ENCODE data around the gene LLGL2. TPM values are rescaled to one million over a fixed set of nuclear protein-coding genes. Genes with fewer than 3 reads are reported as not detected.

LLGL2 gene
- total RNA-seq, 4 donors from 2014 or later: 40.0 to 101 (median 67.3) TPM

GRCh38 chr17:75485688-75486087, 39.8 kb upstream of the LLGL2 start:
- no peak for DNase-seq
- intact Hi-C loops (cut with DNase I): no loop called here
- WGBS, 2 donors: no CpG with 5 or more reads among the region's 12 CpGs
- H3K27ac ChIP-seq: no peak overlapping the region
- H3K4me3 ChIP-seq: no peak overlapping the region
- H3K4me1 ChIP-seq: peaks cover 14 to 46% (median 16%) of the 10 kb centered on the region in 3 donors
- no peaks in the 10 kb centered on the region for H3K27me3 ChIP-seq
- TF ChIP-seq CTCF (IDR thresholded peaks at IDR 0.05): no peak
- no peak for TF ChIP-seq POLR2A (IDR thresholded peaks at IDR 0.05)
- H3K9me3 ChIP-seq: no peaks in the 10 kb centered on the region
- H3K36me3 ChIP-seq: peaks cover 0 to 46% (median 0%) of the 10 kb centered on the region in 3 donors

GRCh38 chr17:75486151-75486550, 39.3 kb upstream of the LLGL2 start:
- TF ChIP-seq POLR2A (IDR thresholded peaks at IDR 0.05) (no peak), CTCF (IDR thresholded peaks at IDR 0.05) (no peak)
- intact Hi-C loops (cut with DNase I): no loop called here
- WGBS, 2 donors: 94% methylated on average over 7 of the region's 14 CpGs; no CpG with 5 or more reads in 1 of the 2 donors
- no peak overlapping the region for H3K4me3 ChIP-seq
- H3K27me3 ChIP-seq: no peaks in the 10 kb centered on the region
- peaks cover 11 to 44% (median 14%) of the 10 kb centered on the region in 3 donors for H3K4me1 ChIP-seq
- peak overlapping the region in 1 of 4 donors; percentile 23 for H3K27ac ChIP-seq
- DNase-seq: no peak
- peaks cover 0 to 51% (median 0%) of the 10 kb centered on the region in 3 donors for H3K36me3 ChIP-seq
- H3K9me3 ChIP-seq: no peaks in the 10 kb centered on the region

GRCh38 chr17:75486951-75487350, 38.5 kb upstream of the LLGL2 start:
- intact Hi-C loops (cut with DNase I): no loop called here
- peaks cover 4 to 37% (median 8%) of the 10 kb centered on the region in 3 donors for H3K4me1 ChIP-seq
- WGBS, 2 donors: 82 to 83% methylated on average over 3 to 4 of the region's 5 CpGs

GRCh38 chr17:75487351-75488070, 38.0 kb upstream of the LLGL2 start:
- WGBS, 2 donors: 61 to 77% methylated on average over 11 of the region's 12 CpGs
- Histone ChIP-seq H3K27me3 (no peaks in the 10 kb centered on the region), H3K4me1 (peaks cover 4 to 37% (median 5%) of the 10 kb centered on the region in 3 donors), H3K27ac (peak overlapping the region; percentile 9 to 56 (median 38)), H3K36me3 (peaks cover 0 to 65% (median 11%) of the 10 kb centered on the region in 3 donors), H3K4me3 (no peak overlapping the region), H3K9me3 (no peaks in the 10 kb centered on the region)
- intact Hi-C loops (cut with DNase I): no loop called here
- DNase-seq: no peak
- TF ChIP-seq CTCF (IDR thresholded peaks at IDR 0.05) (no peak), POLR2A (IDR thresholded peaks at IDR 0.05) (no peak)

More at GRCh38 chr17:75486951-75487350, 38.5 kb upstream of the LLGL2 start:
- TF ChIP-seq CTCF (IDR thresholded peaks at IDR 0.05): no peak
- no peak for TF ChIP-seq POLR2A (IDR thresholded peaks at IDR 0.05)
- Histone ChIP-seq H3K27me3 (no peaks in the 10 kb centered on the region), H3K9me3 (no peaks in the 10 kb centered on the region), H3K27ac (peak overlapping the region; percentile 9 to 56 (median 38)), H3K36me3 (peaks cover 0 to 59% (median 6%) of the 10 kb centered on the region in 3 donors), H3K4me3 (no peak overlapping the region)
- DNase-seq: no peak

- Histone ChIP-seq H3K27ac (no peak overlapping the region), H3K9me3 (no peaks in the 10 kb centered on the region), H3K4me3 (no peak overlapping the region), H3K4me1 (peaks cover 4 to 37% (median 5%) of the 10 kb centered on the region in 3 donors), H3K36me3 (peaks cover 9 to 73% (median 23%) of the 10 kb centered on the region in 3 donors), H3K27me3 (no peaks in the 10 kb centered on the region)
- intact Hi-C loops (cut with DNase I): no loop called here
- no peak for DNase-seq
- 92 to 93% methylated on average over 13 to 14 of the region's 24 CpGs for WGBS, 2 donors
- no peak for TF ChIP-seq POLR2A (IDR thresholded peaks at IDR 0.05)
- no peak for TF ChIP-seq CTCF (IDR thresholded peaks at IDR 0.05)
Measured at GRCh38 chr17:75488693-75489510, 36.6 kb upstream of the LLGL2 start.

Measured in esophagus squamous epithelium (tissue), 5 donors.